ENCODE measurements around the gene PRKCA. TPM values are rescaled to one million over a fixed set of nuclear protein-coding genes. Genes with fewer than 3 reads are reported as not detected.

The PRKCA gene
- total and polyA plus RNA-seq, 2 donors (not counting 3 experiments of a cell fraction or from before 2014, with no cell fraction given): 7.5 to 34.2 TPM

DNA sequence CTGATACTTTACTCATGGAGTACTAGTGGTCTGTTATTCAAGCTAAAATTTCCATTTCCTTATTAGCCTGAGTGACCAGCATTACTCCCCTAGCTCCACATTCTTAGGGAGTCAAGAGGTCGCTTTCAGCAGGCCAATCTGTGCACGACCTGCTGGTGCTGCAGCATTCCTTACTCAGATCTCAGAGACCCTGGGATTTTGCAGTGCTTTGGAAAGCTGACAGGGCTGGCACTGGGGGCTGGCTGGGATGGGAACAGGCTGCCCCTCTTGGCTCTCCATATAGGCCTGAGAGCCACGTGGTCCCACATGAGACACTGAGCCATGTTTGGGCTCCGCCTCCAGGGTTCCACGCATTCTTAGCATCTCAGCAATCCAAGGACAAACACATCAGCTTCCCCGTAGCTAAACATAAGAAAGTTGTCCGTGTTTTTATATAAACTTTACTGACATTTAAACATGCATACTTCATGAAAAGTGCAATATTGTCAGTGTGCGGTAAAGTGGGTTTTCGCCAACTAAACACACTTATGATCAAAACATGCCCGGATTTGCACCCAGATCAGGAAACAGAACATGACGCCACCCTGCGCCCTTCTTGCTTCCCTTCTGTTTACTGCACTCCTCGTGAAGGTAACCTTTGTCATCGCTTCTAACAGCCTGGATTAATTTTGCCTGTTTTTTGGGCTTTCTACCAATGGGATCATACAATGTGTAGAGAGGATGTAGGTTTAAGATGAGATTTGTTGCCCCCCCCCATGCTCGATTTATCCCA is 278.0 kb downstream of the PRKCA start:
- H3K9me3 ChIP-seq (replicated peaks; ENCODE audit: control insufficient read depth, insufficient read depth, low read length): no peaks in the 10 kb centered on the region
- no peaks in the 10 kb centered on the region for H3K9me1 ChIP-seq (replicated peaks; ENCODE audit: control insufficient read depth, extremely low read depth, insufficient read depth, low read length)
- no peaks in the 10 kb centered on the region for H4K20me1 ChIP-seq (replicated peaks; ENCODE audit: control insufficient read depth, extremely low read depth, insufficient read depth, low read length)
- DNase-seq (ENCODE audit: low read depth, low spot score): peak; percentile 66
- peak overlapping the region; percentile 72 for H3K27ac ChIP-seq (ENCODE audit: insufficient read depth, low read depth, low read length)
- H3K27me3 ChIP-seq (ENCODE audit: control insufficient read depth in 2 of 2, insufficient read depth in 2 of 2, low read length in 2 of 2): no peaks in the 10 kb centered on the region
- peak overlapping the region; percentile 4 for H2AFZ ChIP-seq (ENCODE audit: low read depth, low read length)
- H3K36me3 ChIP-seq (ENCODE audit: control insufficient read depth in 2 of 2, extremely low read depth in 1 of 2, insufficient read depth in 2 of 2, low read length in 2 of 2): no peaks in the 10 kb centered on the region
- peak overlapping the region; percentile 9 for H3K4me2 ChIP-seq (ENCODE audit: insufficient read depth, low read length)
- ChIA-PET CTCF (interaction anchor here (0.9 to 2.9 kb wide), 4 partner anchors 13 to 121 kb away, joined by 3 to 10 read pairs (median 6); no protein-coding TSS in a partner anchor), POLR2A (no interaction called here)
- dilution Hi-C loops (cut with MboI; ENCODE audit: extremely low pct_ligation_motif_present, low sequenced_read_pairs) (no loop called here), intact Hi-C loops (cut with micrococcal nuclease) (loop anchor here (1.0 to 5.0 kb wide), 2 partner anchors 13 to 92 kb away; no protein-coding TSS in a partner anchor)
- BruUV-seq (replicated peaks): no TSS peak
- TF ChIP-seq, protein P1, sequence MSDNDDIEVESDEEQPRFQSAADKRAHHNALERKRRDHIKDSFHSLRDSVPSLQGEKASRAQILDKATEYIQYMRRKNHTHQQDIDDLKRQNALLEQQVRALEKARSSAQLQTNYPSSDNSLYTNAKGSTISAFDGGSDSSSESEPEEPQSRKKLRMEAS (IDR thresholded peaks at IDR 0.05; ENCODE audit: insufficient read depth, insufficient read length): peak; percentile 73
- TF ChIP-seq EZH2 (IDR thresholded peaks at IDR 0.05; ENCODE audit: borderline replicate concordance, low read depth, low read length, severe bottlenecking) (no peak), POLR2AphosphoS5 (IDR thresholded peaks at IDR 0.05; ENCODE audit: insufficient read depth, low read depth, low read length) (peak; percentile 9)
- TF ChIP-seq, protein P2, sequence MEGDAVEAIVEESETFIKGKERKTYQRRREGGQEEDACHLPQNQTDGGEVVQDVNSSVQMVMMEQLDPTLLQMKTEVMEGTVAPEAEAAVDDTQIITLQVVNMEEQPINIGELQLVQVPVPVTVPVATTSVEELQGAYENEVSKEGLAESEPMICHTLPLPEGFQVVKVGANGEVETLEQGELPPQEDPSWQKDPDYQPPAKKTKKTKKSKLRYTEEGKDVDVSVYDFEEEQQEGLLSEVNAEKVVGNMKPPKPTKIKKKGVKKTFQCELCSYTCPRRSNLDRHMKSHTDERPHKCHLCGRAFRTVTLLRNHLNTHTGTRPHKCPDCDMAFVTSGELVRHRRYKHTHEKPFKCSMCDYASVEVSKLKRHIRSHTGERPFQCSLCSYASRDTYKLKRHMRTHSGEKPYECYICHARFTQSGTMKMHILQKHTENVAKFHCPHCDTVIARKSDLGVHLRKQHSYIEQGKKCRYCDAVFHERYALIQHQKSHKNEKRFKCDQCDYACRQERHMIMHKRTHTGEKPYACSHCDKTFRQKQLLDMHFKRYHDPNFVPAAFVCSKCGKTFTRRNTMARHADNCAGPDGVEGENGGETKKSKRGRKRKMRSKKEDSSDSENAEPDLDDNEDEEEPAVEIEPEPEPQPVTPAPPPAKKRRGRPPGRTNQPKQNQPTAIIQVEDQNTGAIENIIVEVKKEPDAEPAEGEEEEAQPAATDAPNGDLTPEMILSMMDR (IDR thresholded peaks at IDR 0.05; ENCODE audit: extremely low read depth in 1 of 2, insufficient read depth in 1 of 2, low read depth in 1 of 2, low read length in 2 of 2): no peak
- H3K4me1 ChIP-seq (ENCODE audit: control insufficient read depth, extremely low read depth, insufficient read depth, low read length): peaks cover 30% of the 10 kb centered on the region
- H3K4me3 ChIP-seq (replicated peaks in 1 of 3; ENCODE audit: insufficient read depth in 1 of 3, low read depth in 1 of 3, low read length in 3 of 3): no peak overlapping the region
- H3K79me2 ChIP-seq (ENCODE audit: control insufficient read depth, insufficient read depth, low read length): no peaks in the 10 kb centered on the region
- H3K9ac ChIP-seq (replicated peaks; ENCODE audit: extremely low read depth, insufficient read depth, low read length): no peak overlapping the region
- FAIRE-seq: peak; percentile 59

Data from endothelial cell of umbilical vein (primary cell).